NOMO-1 treated with dmso at 0.1 percent for 144 hours (cell line): ENCODE data around the gene OLIG1.

Experiments used
- DNase-seq: peaks from one replicate; lab custom pipeline; 2025; ENCODE audit not compliant: unreplicated experiment; lab: John Stamatoyannopoulos, UW

Gene OLIG1

GRCh38 chr21:33069994-33070743 is at the start of gene OLIG1:
Gene OLIG1, plus strand, starts transcription at chr21:33070141. Its CDS starts 106 bp downstream, at chr21:33070247.
- peak; percentile 82 for DNase-seq

DNA sequence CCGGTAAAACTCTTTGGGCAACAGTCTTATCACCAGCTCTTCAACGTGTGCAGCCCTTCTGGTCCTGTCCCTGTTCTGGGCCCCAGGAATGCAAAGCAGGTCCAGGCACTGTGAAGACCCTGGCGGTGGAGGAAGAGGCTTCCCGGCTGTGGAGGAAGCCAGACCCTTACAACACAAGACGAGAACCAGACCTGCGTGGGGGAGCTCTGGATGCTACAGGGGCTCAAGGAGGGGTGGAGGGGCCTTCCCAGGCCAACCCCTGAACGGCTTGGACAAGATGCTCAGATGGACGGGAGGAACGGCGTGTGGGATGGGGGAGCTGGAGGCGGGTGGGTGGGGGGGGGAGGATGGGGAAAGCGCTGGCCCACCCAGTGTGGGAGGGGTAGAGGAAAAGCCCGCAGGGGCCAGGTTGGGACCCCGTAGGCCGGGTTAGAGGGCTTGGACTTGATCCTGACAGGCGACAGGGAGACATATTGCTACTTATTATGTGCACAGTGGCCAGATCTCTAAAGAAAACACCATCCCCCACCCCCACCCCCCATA is 49.3 kb upstream of the OLIG1 start:
- DNase-seq: no peak

DNA sequence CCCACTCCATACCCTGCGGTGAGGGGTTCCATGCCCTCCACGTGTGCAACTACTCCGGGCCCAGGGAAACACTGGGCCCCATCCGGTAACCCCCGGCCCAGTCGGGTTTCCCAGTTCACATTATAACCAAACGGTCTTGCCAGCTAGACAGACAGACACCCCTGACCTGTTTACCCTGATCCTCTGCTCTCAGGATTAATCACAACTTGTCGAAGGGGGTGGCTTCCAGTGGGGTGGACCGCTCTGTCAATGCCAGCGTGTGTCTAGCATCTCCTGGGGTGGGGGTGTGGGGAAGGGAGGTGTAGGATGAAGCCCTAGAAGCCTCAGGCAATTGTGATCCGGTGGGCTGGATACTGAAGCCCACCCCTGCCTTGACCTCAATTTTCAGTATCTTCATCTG is 48.8 kb upstream of the OLIG1 start:
- DNase-seq: no peak

- DNase-seq: no peak
Measured at GRCh38 chr21:33021667-33022066, 48.3 kb upstream of the OLIG1 start.

DNA sequence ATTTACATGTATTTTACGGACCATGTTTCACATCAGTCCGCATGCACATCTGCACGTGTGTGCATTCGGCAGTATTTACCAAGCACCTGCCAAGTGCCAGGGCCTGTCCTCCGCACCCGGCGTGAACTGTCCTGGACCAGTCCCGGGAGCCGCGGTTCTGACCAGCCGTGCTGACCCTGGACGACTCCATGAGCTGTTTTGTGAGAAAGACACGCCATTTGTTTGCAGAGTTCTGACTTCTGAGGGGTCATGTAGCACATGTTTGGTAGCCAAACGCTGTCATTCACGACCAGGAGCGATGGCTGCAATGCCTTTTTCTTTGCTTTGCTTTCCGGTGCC is 47.5 kb upstream of the OLIG1 start:
- no peak for DNase-seq

- no peak for DNase-seq
Measured at GRCh38 chr21:33022828-33023573, 46.9 kb upstream of the OLIG1 start.

DNA sequence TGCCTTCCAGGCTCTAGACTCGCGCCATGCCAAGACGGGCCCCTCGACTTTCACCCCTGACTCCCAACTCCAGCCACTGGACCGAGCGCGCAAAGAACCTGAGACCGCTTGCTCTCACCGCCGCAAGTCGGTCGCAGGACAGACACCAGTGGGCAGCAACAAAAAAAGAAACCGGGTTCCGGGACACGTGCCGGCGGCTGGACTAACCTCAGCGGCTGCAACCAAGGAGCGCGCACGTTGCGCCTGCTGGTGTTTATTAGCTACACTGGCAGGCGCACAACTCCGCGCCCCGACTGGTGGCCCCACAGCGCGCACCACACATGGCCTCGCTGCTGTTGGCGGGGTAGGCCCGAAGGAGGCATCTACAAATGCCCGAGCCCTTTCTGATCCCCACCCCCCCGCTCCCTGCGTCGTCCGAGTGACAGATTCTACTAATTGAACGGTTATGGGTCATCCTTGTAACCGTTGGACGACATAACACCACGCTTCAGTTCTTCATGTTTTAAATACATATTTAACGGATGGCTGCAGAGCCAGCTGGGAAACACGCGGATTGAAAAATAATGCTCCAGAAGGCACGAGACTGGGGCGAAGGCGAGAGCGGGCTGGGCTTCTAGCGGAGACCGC is 46.3 kb upstream of the OLIG1 start:
- DNase-seq: no peak

DNA sequence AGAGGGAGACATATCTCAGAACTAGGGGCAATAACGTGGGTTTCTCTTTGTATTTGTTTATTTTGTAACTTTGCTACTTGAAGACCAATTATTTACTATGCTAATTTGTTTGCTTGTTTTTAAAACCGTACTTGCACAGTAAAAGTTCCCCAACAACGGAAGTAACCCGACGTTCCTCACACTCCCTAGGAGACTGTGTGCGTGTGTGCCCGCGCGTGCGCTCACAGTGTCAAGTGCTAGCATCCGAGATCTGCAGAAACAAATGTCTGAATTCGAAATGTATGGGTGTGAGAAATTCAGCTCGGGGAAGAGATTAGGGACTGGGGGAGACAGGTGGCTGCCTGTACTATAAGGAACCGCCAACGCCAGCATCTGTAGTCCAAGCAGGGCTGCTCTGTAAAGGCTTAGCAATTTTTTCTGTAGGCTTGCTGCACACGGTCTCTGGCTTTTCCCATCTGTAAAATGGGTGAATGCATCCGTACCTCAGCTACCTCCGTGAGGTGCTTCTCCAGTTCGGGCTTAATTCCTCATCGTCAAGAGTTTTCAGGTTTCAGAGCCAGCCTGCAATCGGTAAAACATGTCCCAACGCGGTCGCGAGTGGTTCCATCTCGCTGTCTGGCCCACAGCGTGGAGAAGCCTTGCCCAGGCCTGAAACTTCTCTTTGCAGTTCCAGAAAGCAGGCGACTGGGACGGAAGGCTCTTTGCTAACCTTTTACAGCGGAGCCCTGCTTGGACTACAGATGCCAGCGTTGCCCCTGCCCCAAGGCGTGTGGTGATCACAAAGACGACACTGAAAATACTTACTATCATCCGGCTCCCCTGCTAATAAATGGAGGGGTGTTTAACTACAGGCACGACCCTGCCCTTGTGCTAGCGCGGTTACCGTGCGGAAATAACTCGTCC is 45.5 kb upstream of the OLIG1 start:
- no peak for DNase-seq

DNA sequence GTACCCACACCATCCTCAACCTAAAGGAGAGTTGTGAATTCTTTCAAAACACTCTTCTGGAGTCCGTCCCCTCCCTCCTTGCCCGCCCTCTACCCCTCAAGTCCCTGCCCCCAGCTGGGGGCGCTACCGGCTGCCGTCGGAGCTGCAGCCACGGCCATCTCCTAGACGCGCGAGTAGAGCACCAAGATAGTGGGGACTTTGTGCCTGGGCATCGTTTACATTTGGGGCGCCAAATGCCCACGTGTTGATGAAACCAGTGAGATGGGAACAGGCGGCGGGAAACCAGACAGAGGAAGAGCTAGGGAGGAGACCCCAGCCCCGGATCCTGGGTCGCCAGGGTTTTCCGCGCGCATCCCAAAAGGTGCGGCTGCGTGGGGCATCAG is 44.8 kb upstream of the OLIG1 start:
- DNase-seq: peak; percentile 36

DNA sequence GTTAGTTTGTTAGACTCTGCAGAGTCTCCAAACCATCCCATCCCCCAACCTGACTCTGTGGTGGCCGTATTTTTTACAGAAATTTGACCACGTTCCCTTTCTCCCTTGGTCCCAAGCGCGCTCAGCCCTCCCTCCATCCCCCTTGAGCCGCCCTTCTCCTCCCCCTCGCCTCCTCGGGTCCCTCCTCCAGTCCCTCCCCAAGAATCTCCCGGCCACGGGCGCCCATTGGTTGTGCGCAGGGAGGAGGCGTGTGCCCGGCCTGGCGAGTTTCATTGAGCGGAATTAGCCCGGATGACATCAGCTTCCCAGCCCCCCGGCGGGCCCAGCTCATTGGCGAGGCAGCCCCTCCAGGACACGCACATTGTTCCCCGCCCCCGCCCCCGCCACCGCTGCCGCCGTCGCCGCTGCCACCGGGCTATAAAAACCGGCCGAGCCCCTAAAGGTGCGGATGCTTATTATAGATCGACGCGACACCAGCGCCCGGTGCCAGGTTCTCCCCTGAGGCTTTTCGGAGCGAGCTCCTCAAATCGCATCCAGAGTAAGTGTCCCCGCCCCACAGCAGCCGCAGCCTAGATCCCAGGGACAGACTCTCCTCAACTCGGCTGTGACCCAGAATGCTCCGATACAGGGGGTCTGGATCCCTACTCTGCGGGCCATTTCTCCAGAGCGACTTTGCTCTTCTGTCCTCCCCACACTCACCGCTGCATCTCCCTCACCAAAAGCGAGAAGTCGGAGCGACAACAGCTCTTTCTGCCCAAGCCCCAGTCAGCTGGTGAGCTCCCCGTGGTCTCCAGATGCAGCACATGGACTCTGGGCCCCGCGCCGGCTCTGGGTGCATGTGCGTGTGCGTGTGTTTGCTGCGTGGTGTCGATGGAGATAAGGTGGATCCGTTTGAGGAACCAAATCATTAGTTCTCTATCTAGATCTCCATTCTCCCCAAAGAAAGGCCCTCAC is 44.2 kb upstream of the OLIG1 start, which contains the start of gene OLIG2:
OLIG2 (plus strand) TSS at position 447 of the 954 bp plus-strand sequence. CDS start 928 bp downstream, outside the sequence.
- peak; percentile 93 for DNase-seq

DNA sequence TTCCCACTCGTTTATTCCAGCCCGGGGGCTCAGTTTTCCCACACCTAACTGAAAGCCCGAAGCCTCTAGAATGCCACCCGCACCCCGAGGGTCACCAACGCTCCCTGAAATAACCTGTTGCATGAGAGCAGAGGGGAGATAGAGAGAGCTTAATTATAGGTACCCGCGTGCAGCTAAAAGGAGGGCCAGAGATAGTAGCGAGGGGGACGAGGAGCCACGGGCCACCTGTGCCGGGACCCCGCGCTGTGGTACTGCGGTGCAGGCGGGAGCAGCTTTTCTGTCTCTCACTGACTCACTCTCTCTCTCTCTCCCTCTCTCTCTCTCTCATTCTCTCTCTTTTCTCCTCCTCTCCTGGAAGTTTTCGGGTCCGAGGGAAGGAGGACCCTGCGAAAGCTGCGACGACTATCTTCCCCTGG is 43.5 kb upstream of the OLIG1 start:
- no peak for DNase-seq

DNA sequence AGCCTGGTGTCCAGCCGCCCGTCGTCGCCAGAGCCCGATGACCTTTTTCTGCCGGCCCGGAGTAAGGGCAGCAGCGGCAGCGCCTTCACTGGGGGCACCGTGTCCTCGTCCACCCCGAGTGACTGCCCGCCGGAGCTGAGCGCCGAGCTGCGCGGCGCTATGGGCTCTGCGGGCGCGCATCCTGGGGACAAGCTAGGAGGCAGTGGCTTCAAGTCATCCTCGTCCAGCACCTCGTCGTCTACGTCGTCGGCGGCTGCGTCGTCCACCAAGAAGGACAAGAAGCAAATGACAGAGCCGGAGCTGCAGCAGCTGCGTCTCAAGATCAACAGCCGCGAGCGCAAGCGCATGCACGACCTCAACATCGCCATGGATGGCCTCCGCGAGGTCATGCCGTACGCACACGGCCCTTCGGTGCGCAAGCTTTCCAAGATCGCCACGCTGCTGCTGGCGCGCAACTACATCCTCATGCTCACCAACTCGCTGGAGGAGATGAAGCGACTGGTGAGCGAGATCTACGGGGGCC is 43.0 kb upstream of the OLIG1 start:
- DNase-seq: no peak

GRCh38 chr21:33027401-33028286 is 42.3 kb upstream of the OLIG1 start:
- no peak for DNase-seq

DNA sequence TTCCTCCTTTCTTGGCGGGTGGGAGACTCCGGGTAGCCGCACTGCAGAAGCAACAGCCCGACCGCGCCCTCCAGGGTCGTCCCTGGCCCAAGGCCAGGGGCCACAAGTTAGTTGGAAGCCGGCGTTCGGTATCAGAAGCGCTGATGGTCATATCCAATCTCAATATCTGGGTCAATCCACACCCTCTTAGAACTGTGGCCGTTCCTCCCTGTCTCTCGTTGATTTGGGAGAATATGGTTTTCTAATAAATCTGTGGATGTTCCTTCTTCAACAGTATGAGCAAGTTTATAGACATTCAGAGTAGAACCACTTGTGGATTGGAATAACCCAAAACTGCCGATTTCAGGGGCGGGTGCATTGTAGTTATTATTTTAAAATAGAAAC is 41.7 kb upstream of the OLIG1 start:
- DNase-seq: no peak

- DNase-seq: no peak
Measured at GRCh38 chr21:33028773-33029384, 41.1 kb upstream of the OLIG1 start.

GRCh38 chr21:33029385-33029921 is 40.5 kb upstream of the OLIG1 start:
- no peak for DNase-seq

DNA sequence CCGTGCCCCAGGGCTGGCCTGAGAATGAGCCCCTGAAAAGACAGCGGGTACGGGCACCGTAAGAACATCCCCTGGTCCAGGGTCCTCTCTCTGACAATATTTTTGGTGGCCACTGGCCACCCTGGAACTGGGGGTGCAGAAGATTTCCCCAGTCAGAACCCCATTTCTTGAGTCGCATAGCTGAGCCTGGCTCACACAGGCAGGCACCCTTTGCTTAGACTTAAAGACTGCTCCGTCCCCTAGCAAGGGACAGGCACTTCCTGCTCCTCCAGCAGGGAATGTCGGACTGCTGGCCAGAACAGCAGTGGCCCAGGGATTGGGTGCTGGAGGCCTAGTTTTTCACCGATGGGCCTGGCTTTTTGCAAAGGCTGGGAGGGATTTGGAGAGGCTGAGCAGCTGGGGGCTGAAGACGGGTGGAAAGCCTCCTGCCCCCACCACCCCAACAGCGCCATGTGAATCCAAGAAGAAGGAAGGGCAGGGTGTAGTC is 39.9 kb upstream of the OLIG1 start:
- DNase-seq: no peak

DNA sequence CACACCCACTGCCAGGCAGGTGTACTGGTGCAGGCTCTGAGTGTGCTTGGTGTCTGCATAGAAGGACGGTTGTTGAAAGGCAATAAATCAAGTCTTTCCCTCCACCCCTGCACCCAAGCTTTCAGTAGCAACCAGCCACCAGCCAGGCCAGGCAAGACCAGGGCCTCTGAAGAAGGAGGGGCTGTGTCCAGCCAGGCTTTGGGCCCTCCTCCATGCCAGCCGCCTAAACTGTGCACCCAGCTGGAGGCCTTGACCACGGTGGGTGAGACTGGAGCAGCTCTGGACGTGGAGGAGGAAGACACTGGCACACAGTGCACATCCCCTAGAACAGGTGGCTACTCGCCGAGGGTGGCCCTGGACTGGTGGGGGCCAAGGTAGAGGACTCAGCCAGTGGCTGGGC is 39.3 kb upstream of the OLIG1 start:
- DNase-seq: peak; percentile 22
